ENCODE results near the gene ADAMTSL1.

The ADAMTSL1 gene

GRCh38 chr9:18741945-18742344, 268.0 kb downstream of the ADAMTSL1 start:
- no peak overlapping the region for H3K4me3 ChIP-seq (ENCODE audit: control insufficient read depth, low read depth, low read length)
- peak; percentile 29 for DNase-seq (ENCODE audit: low read depth)
- no peak for TF ChIP-seq CTCF (conservative IDR thresholded peaks at IDR 0.05; ENCODE audit: control insufficient read depth, insufficient read depth, low read depth, low read length)

GRCh38 chr9:18743421-18743820, 269.5 kb downstream of the ADAMTSL1 start:
- H3K4me3 ChIP-seq (ENCODE audit: control insufficient read depth, low read depth, low read length), result no peak overlapping the region
- DNase-seq (ENCODE audit: low read depth), result no peak
- TF ChIP-seq CTCF (conservative IDR thresholded peaks at IDR 0.05; ENCODE audit: control insufficient read depth, insufficient read depth, low read depth, low read length), result no peak

- DNase-seq (ENCODE audit: low read depth), result peak; percentile 33
- no peak for TF ChIP-seq CTCF (conservative IDR thresholded peaks at IDR 0.05; ENCODE audit: control insufficient read depth, insufficient read depth, low read depth, low read length)
Measured at GRCh38 chr9:18743971-18744370, 270.0 kb downstream of the ADAMTSL1 start.

GRCh38 chr9:18745710-18746109, 271.8 kb downstream of the ADAMTSL1 start:
- no peak overlapping the region for H3K4me3 ChIP-seq (ENCODE audit: control insufficient read depth, low read depth, low read length)
- no peak for DNase-seq (ENCODE audit: low read depth)
- no peak for TF ChIP-seq CTCF (conservative IDR thresholded peaks at IDR 0.05; ENCODE audit: control insufficient read depth, insufficient read depth, low read depth, low read length)

More at GRCh38 chr9:18743971-18744370, 270.0 kb downstream of the ADAMTSL1 start:
- no peak overlapping the region for H3K4me3 ChIP-seq (ENCODE audit: control insufficient read depth, low read depth, low read length)

- TF ChIP-seq CTCF (conservative IDR thresholded peaks at IDR 0.05; ENCODE audit: control insufficient read depth, insufficient read depth, low read depth, low read length), result no peak
- DNase-seq (ENCODE audit: low read depth), result no peak
- H3K4me3 ChIP-seq (ENCODE audit: control insufficient read depth, low read depth, low read length), result no peak overlapping the region
Measured at GRCh38 chr9:18746631-18747030, 272.7 kb downstream of the ADAMTSL1 start.

- no peak overlapping the region for H3K4me3 ChIP-seq (ENCODE audit: control insufficient read depth, low read depth, low read length)
- DNase-seq (ENCODE audit: low read depth), result no peak
- TF ChIP-seq CTCF (conservative IDR thresholded peaks at IDR 0.05; ENCODE audit: control insufficient read depth, insufficient read depth, low read depth, low read length), result no peak
Measured at GRCh38 chr9:18747595-18747994, 273.6 kb downstream of the ADAMTSL1 start.

GRCh38 chr9:18748251-18748701, 274.3 kb downstream of the ADAMTSL1 start:
- no peak for DNase-seq (ENCODE audit: low read depth)
- no peak overlapping the region for H3K4me3 ChIP-seq (ENCODE audit: control insufficient read depth, low read depth, low read length)
- TF ChIP-seq CTCF (conservative IDR thresholded peaks at IDR 0.05; ENCODE audit: control insufficient read depth, insufficient read depth, low read depth, low read length), result no peak
